Stimulated activated naive CD8-positive, alpha-beta T cell treated with anti-CD3 and anti-CD28 coated beads, Interleukin-15, Interleukin-2, amounts not matched to agents 100 ng/mL and 50 ng/mL, for 24 hours (primary cell): ENCODE measurements around the gene ARHGAP45.
"Not testable (repeated sequence)": the region's sequence is repeated elsewhere in the genome, so short reads cannot be mapped to it uniquely, and the experiment has no call there.

ENCODE experiments used
- H3K27ac Mint-ChIP-seq: one replicate; pipeline ENCODE4 v1.8.0; 2021; ENCODE audit warnings: mild to moderate bottlenecking, mixed read lengths
- H3K27me3 Mint-ChIP-seq: one replicate; pipeline ENCODE4 v1.8.0; 2021; ENCODE audit warnings: mixed read lengths
- H3K36me3 Mint-ChIP-seq: one replicate; pipeline ENCODE4 v1.8.0; 2021; ENCODE audit warnings: low read depth, mixed read lengths
- H3K4me1 Mint-ChIP-seq: one replicate; pipeline ENCODE4 v1.8.0; 2021; ENCODE audit warnings: low read depth, mixed read lengths
- H3K4me3 Mint-ChIP-seq: one replicate; pipeline ENCODE4 v1.8.0; 2021; ENCODE audit warnings: mild to moderate bottlenecking, mixed read lengths
- H3K9me3 Mint-ChIP-seq: one replicate; pipeline ENCODE4 v1.8.0; 2021; ENCODE audit warnings: mixed read lengths

Gene ARHGAP45

GRCh38 chr19:1128106-1128505 is 61.1 kb downstream of the ARHGAP45 start:
- H3K4me3 Mint-ChIP-seq, result no peak overlapping the region
- no peaks in the 10 kb centered on the region for H3K27me3 Mint-ChIP-seq
- no peaks in the 10 kb centered on the region for H3K9me3 Mint-ChIP-seq
- H3K27ac Mint-ChIP-seq, result no peak overlapping the region
- peaks cover 11% of the 10 kb centered on the region for H3K36me3 Mint-ChIP-seq
- peaks cover 28% of the 10 kb centered on the region for H3K4me1 Mint-ChIP-seq

GRCh38 chr19:1129084-1129483 is 62.1 kb downstream of the ARHGAP45 start:
- not testable (repeated sequence) for H3K36me3 Mint-ChIP-seq, H3K4me3 Mint-ChIP-seq, H3K9me3 Mint-ChIP-seq, H3K27me3 Mint-ChIP-seq, H3K27ac Mint-ChIP-seq
- H3K4me1 Mint-ChIP-seq, result peaks cover 34% of the 10 kb centered on the region

GRCh38 chr19:1129535-1129934 is 62.6 kb downstream of the ARHGAP45 start:
- H3K4me3 Mint-ChIP-seq, result peak overlapping the region; percentile 87
- peaks cover 8% of the 10 kb centered on the region for H3K36me3 Mint-ChIP-seq
- H3K27me3 Mint-ChIP-seq, result no peaks in the 10 kb centered on the region
- H3K9me3 Mint-ChIP-seq, result no peaks in the 10 kb centered on the region
- no peak overlapping the region for H3K27ac Mint-ChIP-seq
- peaks cover 34% of the 10 kb centered on the region for H3K4me1 Mint-ChIP-seq

GRCh38 chr19:1130771-1131717 is 64.1 kb downstream of the ARHGAP45 start:
- H3K27ac Mint-ChIP-seq, result peak overlapping the region; percentile 86
- no peaks in the 10 kb centered on the region for H3K27me3 Mint-ChIP-seq
- peaks cover 34% of the 10 kb centered on the region for H3K4me1 Mint-ChIP-seq
- peaks cover 8% of the 10 kb centered on the region for H3K36me3 Mint-ChIP-seq
- no peaks in the 10 kb centered on the region for H3K9me3 Mint-ChIP-seq
- peak overlapping the region; percentile 87 for H3K4me3 Mint-ChIP-seq

- Mint-ChIP-seq H3K27me3 (no peaks in the 10 kb centered on the region), H3K9me3 (no peaks in the 10 kb centered on the region), H3K27ac (peak overlapping the region; percentile 91), H3K36me3 (peaks cover 8% of the 10 kb centered on the region), H3K4me3 (peak overlapping the region; percentile 87), H3K4me1 (peaks cover 38% of the 10 kb centered on the region)
These were observed 65.0 kb downstream of the ARHGAP45 start for GRCh38 chr19:1131718-1132551.

DNA sequence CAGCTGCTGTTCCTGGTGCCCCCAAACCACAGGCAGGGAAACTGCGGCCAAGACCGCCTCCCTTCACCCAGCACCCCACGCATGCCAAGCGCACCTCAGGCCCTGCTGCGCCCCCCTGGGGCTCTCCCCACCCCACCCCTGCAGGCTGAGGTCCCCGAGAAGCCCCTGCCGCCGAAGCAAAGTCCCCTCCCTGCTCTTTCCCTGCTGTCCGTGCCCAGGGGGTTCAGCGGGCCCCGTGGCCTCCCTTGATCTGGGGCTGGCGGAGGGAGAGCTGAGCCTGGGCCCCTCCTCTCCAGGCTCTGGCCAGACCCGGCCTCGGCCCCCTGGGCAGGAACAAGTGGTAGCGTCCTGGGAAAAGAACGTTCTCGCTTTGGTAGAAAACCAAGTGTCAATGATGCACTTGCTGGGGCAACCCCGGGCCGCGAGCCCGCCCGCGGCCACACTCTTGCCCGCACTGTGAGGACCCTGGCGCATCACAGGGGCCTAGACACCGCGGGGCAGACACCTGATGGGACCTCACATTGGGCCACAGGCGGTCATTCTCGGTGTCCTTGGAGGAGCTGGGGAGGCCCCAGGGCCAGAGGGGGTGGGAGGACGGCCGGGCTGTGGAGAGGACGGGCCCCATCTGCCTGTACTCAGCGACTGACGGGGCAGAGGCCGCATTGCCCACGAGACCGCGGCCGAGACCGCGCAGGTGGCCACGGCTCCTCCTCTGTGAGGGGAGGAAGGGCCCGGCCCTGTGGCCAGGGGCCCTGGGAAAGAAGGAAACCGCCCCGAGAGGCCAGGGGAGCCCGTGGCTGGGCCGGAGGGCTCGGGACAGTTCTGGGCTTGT is 65.8 kb downstream of the ARHGAP45 start:
- peak overlapping the region; percentile 91 for H3K27ac Mint-ChIP-seq
- no peaks in the 10 kb centered on the region for H3K9me3 Mint-ChIP-seq
- H3K4me1 Mint-ChIP-seq, result peaks cover 34% of the 10 kb centered on the region
- H3K4me3 Mint-ChIP-seq, result peak overlapping the region; percentile 87
- H3K27me3 Mint-ChIP-seq, result no peaks in the 10 kb centered on the region
- peaks cover 3% of the 10 kb centered on the region for H3K36me3 Mint-ChIP-seq

DNA sequence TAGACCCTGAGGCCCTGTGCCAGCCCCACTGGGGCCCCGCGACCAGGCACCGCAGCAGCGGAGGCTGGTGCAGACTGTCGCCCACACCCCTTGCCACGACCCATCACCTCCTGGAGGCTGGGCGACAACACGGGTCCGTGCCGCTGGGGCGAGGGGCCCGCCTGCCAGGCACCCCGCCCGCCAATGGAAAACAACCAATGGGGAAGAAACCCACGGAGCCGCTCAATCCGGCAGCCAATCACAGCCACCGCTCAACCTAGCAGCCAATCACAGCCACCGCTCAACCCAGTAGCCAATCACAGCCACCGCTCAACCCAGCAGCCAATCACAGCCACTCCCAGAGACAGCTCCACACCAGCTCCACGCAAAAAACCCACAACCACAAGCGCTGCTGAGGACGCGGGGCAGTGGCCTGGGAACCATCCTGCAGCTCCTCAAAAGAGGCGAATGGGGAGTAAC is 66.5 kb downstream of the ARHGAP45 start:
- H3K4me1 Mint-ChIP-seq, result peaks cover 31% of the 10 kb centered on the region
- H3K27ac Mint-ChIP-seq, result peak overlapping the region; percentile 81
- H3K36me3 Mint-ChIP-seq, result no peaks in the 10 kb centered on the region
- H3K9me3 Mint-ChIP-seq, result no peaks in the 10 kb centered on the region
- H3K4me3 Mint-ChIP-seq, result peak overlapping the region; percentile 58
- no peaks in the 10 kb centered on the region for H3K27me3 Mint-ChIP-seq

- H3K27ac Mint-ChIP-seq, result peak overlapping the region; percentile 55
- no peaks in the 10 kb centered on the region for H3K27me3 Mint-ChIP-seq
- peaks cover 7% of the 10 kb centered on the region for H3K36me3 Mint-ChIP-seq
- H3K4me3 Mint-ChIP-seq, result no peak overlapping the region
- H3K4me1 Mint-ChIP-seq, result peaks cover 31% of the 10 kb centered on the region
- H3K9me3 Mint-ChIP-seq, result no peaks in the 10 kb centered on the region
These were observed 67.5 kb downstream of the ARHGAP45 start for GRCh38 chr19:1134431-1134830.

DNA sequence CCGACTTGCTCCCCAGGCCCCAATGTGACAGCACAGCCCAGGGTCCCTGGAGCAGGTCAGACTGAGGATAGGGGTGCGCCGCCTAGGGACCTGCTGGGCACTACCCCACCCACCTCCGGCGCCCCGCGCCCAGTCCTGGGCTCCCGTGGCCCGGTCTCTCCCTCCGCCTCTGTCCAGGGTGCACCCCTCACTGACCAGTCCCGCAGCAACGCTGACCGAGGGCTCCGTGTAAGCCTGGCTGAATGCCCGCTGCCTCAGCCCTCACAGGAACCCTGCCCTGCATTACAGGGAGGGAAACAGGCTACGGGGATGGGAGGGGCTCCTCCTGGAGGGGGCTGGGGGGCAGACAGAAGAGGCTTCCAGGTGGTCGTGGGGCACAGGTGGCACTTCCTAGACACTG is 68.5 kb downstream of the ARHGAP45 start:
- Mint-ChIP-seq H3K36me3 (peaks cover 12% of the 10 kb centered on the region), H3K4me1 (peaks cover 21% of the 10 kb centered on the region), H3K4me3 (no peak overlapping the region), H3K9me3 (no peaks in the 10 kb centered on the region), H3K27ac (no peak overlapping the region), H3K27me3 (no peaks in the 10 kb centered on the region)

GRCh38 chr19:1136201-1136600 is 69.2 kb downstream of the ARHGAP45 start:
- no peaks in the 10 kb centered on the region for H3K27me3 Mint-ChIP-seq
- peaks cover 19% of the 10 kb centered on the region for H3K36me3 Mint-ChIP-seq
- H3K4me3 Mint-ChIP-seq, result no peak overlapping the region
- peaks cover 15% of the 10 kb centered on the region for H3K4me1 Mint-ChIP-seq
- H3K27ac Mint-ChIP-seq, result no peak overlapping the region
- H3K9me3 Mint-ChIP-seq, result no peaks in the 10 kb centered on the region
